Vagina (tissue), 2 donors: ENCODE measurements around the gene SMU1. TPM values are rescaled to one million over a fixed set of nuclear protein-coding genes. Genes with fewer than 3 reads are reported as not detected.
"Not testable (repeated sequence)": the region's sequence is repeated elsewhere in the genome, so short reads cannot be mapped to it uniquely, and the experiment has no call there.

Experiments
- DNase-seq, 2 donors: peaks; one replicate each; pipeline ENCODE4 v3.0.0-alpha.2; 2017; ENCODE audit errors: extremely low spot score in 2 of 2
- H3K27ac ChIP-seq: fragments of 200-600 bp; sonication (generic); one replicate; pipeline ENCODE4 v1.5.1; 2019
- H3K27me3 ChIP-seq: fragments of 200-600 bp; sonication (generic); one replicate; pipeline ENCODE4 v1.5.1; 2019
- H3K36me3 ChIP-seq, 2 donors: fragments of 200-600 bp; sonication (generic); one replicate each; pipeline ENCODE4 v1.5.1; 2017 to 2019
- H3K4me1 ChIP-seq: fragments of 200-600 bp; sonication (generic); one replicate; pipeline ENCODE4 v1.5.1; 2019
- H3K4me3 ChIP-seq, 2 donors: fragments of 200-600 bp; sonication (generic); 1 replicate in 1 of 2; 2 replicates in 1 of 2; pipeline ENCODE4 v1.5.1; 2016 to 2019
- H3K9me3 ChIP-seq: fragments of 200-600 bp; sonication (generic); one replicate; pipeline ENCODE4 v1.5.1; 2019
- POLR2A ChIP-seq, 2 donors: fragments of 450-650 bp; IDR thresholded peaks; one replicate each; pipeline ENCODE4 v1.6.1; 2017; ENCODE audit warnings: antibody characterized with exemption in 2 of 2, mild to moderate bottlenecking in 2 of 2, moderate library complexity in 2 of 2
- POLR2AphosphoS5 ChIP-seq, 2 donors: sonication (generic); formaldehyde crosslinking; IDR thresholded peaks; one replicate each; pipeline ENCODE4 v1.9.0; 2017; ENCODE audit warnings: antibody characterized with exemption in 2 of 2, mild to moderate bottlenecking in 2 of 2, low read depth in 1 of 2; ENCODE audit not compliant: insufficient read depth in 1 of 2
- intact Hi-C: fragments of 100-400 bp; cut with DNase I; formaldehyde crosslinking; loops from one replicate; pipeline ENCODE4 v1.15.1; 2023
- total RNA-seq: library from RNA; depleted of rRNA; stranded (reverse); fragments of >200 nt; gene quantifications from one replicate; pipeline ENCODE4 v1.2.3, GENCODE V29; 2016
- TF ChIP-seq, protein P1 (sequence below), 3 experiments: fragments of 450-650 bp in 2 of 3; fragments of 200-600 bp in 1 of 3; sonication (generic) in 1 of 3; IDR thresholded peaks; one replicate each; pipeline ENCODE4 v1.5.1; 2017 to 2019; ENCODE audit warnings: antibody characterized with exemption in 3 of 3, mild to moderate bottlenecking in 2 of 3, moderate library complexity in 2 of 3

SMU1 gene
- total RNA-seq, 1 donor from 2014 or later: 15.5 TPM

DNA sequence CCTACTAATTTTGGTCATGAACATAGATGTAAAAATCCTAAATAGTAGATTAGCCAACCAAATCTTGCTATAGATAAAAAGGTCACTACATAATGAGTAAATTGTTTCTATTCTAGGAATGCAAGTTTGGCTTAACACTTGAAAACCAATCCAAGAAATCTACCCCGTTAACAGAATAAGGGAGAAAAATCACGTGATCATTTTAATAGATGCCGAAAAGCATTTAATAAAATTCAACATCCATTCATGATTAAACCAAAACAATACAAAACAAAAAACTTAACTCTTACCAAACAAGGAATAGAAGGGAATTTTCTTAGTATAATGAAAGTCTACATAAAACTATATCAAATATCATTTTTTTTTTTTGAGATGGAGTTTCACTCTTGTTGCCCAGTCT is 20.7 kb upstream of the SMU1 start:
- no peaks in the 10 kb centered on the region for H3K9me3 ChIP-seq
- H3K36me3 ChIP-seq: no peaks in the 10 kb centered on the region
- no peak overlapping the region for H3K4me3 ChIP-seq
- intact Hi-C loops: no loop called here
- no peak overlapping the region for H3K27ac ChIP-seq
- no peak for TF ChIP-seq POLR2A (IDR thresholded peaks at IDR 0.05)
- TF ChIP-seq, protein P1, sequence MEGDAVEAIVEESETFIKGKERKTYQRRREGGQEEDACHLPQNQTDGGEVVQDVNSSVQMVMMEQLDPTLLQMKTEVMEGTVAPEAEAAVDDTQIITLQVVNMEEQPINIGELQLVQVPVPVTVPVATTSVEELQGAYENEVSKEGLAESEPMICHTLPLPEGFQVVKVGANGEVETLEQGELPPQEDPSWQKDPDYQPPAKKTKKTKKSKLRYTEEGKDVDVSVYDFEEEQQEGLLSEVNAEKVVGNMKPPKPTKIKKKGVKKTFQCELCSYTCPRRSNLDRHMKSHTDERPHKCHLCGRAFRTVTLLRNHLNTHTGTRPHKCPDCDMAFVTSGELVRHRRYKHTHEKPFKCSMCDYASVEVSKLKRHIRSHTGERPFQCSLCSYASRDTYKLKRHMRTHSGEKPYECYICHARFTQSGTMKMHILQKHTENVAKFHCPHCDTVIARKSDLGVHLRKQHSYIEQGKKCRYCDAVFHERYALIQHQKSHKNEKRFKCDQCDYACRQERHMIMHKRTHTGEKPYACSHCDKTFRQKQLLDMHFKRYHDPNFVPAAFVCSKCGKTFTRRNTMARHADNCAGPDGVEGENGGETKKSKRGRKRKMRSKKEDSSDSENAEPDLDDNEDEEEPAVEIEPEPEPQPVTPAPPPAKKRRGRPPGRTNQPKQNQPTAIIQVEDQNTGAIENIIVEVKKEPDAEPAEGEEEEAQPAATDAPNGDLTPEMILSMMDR (IDR thresholded peaks at IDR 0.05): no peak
- TF ChIP-seq POLR2AphosphoS5 (IDR thresholded peaks at IDR 0.05; ENCODE audit: insufficient read depth in 1 of 2, low read depth in 1 of 2): no peak
- no peaks in the 10 kb centered on the region for H3K4me1 ChIP-seq
- no peaks in the 10 kb centered on the region for H3K27me3 ChIP-seq
- DNase-seq: no peak

DNA sequence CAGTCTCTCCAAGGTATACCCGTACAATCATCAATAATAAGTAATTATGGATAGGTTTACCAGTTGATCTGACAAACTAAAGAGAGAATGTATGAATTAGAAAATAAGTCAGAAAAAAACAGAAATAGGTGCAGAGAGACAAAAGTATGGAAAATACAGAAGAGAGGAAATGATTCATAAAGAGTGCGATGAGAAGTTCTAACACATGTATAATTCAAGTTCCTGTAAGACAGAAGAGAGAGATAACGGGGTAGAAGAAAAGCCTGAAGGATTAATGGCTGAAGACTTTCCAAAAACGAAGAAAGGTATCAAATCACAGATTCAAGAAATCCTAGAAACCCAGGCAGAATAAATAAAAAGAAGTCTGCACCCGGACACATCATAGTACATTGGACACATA is 16.2 kb upstream of the SMU1 start:
- Histone ChIP-seq H3K4me1 (no peaks in the 10 kb centered on the region), H3K27me3 (no peaks in the 10 kb centered on the region), H3K27ac (no peak overlapping the region), H3K9me3 (no peaks in the 10 kb centered on the region), H3K36me3 (no peaks in the 10 kb centered on the region), H3K4me3 (no peak overlapping the region)
- intact Hi-C loops: no loop called here
- no peak for DNase-seq
- TF ChIP-seq POLR2A (IDR thresholded peaks at IDR 0.05) (no peak), POLR2AphosphoS5 (IDR thresholded peaks at IDR 0.05; ENCODE audit: insufficient read depth in 1 of 2, low read depth in 1 of 2) (no peak)
- TF ChIP-seq, protein P1 (IDR thresholded peaks at IDR 0.05): no peak

DNA sequence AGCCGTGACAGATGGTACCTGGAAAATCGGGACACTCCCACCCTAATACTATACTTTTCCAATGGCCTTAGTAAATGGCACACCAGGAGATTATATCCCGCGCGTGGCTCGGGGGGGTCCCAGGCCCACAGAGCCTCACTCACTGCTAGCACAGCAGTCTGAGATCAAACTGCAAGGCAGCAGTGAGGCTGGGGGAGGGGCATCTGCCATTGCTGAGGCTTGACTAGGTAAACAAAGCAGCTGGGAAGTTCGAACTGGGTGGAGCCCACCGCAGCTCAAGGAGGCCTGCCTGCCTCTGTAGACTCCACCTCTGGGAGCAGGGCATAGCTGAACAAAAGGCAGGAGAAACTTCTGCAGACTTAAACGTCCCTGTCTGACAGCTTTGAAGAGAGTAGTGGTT is 9.2 kb upstream of the SMU1 start:
- H3K4me1 ChIP-seq, H3K36me3 ChIP-seq, DNase-seq, H3K27me3 ChIP-seq, H3K9me3 ChIP-seq, H3K4me3 ChIP-seq, intact Hi-C loops, H3K27ac ChIP-seq: not testable (repeated sequence)

DNA sequence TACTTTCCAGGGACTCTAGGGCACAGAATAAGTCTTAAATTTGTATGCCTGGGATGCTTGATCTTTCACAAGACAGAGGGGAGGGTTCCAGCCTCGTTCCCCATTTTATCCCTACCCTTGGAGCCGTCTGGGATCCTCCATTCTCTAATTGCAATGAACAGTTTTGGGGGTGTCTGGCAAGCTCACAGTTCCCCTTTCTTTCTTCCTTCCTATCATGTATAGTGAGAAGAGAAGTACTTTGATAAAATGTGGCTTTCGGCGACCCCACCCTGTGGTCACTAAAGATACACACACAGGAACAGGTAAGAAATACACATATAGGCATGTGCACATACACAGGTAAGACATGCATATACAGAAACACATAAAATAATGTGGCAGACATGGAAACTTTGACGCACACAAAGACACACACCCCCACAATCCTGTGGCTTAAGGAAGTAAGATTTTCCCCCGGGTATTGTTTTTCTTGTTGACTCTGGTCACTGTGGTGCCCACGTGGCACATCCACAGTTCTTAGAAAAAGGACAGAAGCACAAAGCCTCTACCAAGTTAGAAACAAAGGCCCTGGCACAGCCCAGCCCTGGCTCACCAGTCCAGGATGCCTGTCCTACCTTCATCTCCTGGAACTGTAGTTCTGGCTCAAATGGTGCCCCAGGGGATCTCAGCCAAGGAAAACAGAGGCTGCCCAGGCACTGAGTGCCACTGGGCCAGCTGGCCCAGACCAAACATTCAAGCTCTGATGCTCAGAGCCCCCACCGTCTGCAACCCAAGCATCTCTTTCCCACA is 6.3 kb upstream of the SMU1 start:
- Histone ChIP-seq H3K27me3 (no peaks in the 10 kb centered on the region), H3K27ac (no peak overlapping the region), H3K9me3 (no peaks in the 10 kb centered on the region), H3K4me1 (no peaks in the 10 kb centered on the region), H3K36me3 (no peaks in the 10 kb centered on the region), H3K4me3 (no peak overlapping the region)
- TF ChIP-seq POLR2AphosphoS5 (IDR thresholded peaks at IDR 0.05; ENCODE audit: insufficient read depth in 1 of 2, low read depth in 1 of 2) (no peak), POLR2A (IDR thresholded peaks at IDR 0.05) (no peak)
- TF ChIP-seq, protein P1 (IDR thresholded peaks at IDR 0.05): no peak
- intact Hi-C loops: no loop called here
- DNase-seq: no peak

DNA sequence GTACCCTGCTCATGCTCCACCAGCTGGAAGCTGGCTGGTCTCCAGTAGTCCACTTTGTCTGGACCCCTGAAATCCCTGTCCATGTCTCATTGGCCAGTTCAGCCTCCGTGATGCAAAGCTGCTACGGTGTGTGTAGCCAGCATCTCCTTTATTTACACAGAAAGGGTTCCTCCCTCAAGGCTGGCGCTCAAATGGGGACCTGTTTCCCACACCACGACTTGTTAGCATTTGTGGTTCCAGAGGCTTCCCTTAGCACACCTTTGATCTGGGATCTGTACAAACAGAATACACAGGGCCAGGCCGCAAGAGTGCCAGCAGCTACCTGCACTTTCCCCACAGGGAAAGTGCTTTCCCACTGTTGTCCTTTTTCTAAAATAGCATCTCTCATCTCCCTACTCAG is 5.7 kb upstream of the SMU1 start:
- no peak overlapping the region for H3K27ac ChIP-seq
- no peak for DNase-seq
- no peaks in the 10 kb centered on the region for H3K27me3 ChIP-seq
- H3K9me3 ChIP-seq: no peaks in the 10 kb centered on the region
- no peaks in the 10 kb centered on the region for H3K36me3 ChIP-seq
- intact Hi-C loops: no loop called here
- TF ChIP-seq, protein P1 (IDR thresholded peaks at IDR 0.05): no peak
- no peak for TF ChIP-seq POLR2A (IDR thresholded peaks at IDR 0.05)
- TF ChIP-seq POLR2AphosphoS5 (IDR thresholded peaks at IDR 0.05; ENCODE audit: insufficient read depth in 1 of 2, low read depth in 1 of 2): no peak
- no peaks in the 10 kb centered on the region for H3K4me1 ChIP-seq
- H3K4me3 ChIP-seq: no peak overlapping the region
